Fibroblast of mammary gland (primary cell): ENCODE results near the gene ATRNL1.

Source experiments
- DNase-seq: peaks from one replicate; pipeline ENCODE4 v3.0.0-alpha.2; 2010; ENCODE audit warnings: low read depth
- H3K4me3 ChIP-seq: 2 replicates; pipeline ENCODE4 v1.5.1; 2011; ENCODE audit warnings: low read depth, mild to moderate bottlenecking, low read length, moderate library complexity; ENCODE audit not compliant: control insufficient read depth
- TF ChIP-seq, protein P1 (sequence below): conservative IDR thresholded peaks from 2 replicates; pipeline ENCODE4 v1.5.1; 2011; ENCODE audit warnings: low read depth, low read length, inconsistent platforms; ENCODE audit not compliant: control insufficient read depth, insufficient read depth

ATRNL1 gene

DNA sequence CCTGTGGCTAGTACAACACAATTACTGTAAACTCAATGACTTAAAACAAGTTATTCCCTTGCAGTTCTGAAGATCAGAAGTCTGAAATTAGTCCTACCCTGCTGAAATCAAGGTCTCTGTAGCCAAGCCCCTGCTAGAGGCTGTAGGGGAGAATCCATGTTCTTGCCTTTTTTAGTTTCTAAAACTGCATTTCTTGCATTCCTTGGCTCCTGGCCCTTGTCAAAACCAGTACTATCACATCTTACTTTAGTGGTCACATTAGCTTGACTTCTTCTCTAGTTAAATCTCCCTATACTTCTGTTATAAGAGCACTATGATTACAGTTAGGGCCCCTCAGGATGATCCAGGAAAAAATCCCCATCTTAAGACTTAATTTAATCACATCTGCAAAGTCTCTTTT, 612.9 kb downstream of the ATRNL1 start:
- no peak for DNase-seq
- H3K4me3 ChIP-seq, result no peak overlapping the region
- TF ChIP-seq, protein P1, sequence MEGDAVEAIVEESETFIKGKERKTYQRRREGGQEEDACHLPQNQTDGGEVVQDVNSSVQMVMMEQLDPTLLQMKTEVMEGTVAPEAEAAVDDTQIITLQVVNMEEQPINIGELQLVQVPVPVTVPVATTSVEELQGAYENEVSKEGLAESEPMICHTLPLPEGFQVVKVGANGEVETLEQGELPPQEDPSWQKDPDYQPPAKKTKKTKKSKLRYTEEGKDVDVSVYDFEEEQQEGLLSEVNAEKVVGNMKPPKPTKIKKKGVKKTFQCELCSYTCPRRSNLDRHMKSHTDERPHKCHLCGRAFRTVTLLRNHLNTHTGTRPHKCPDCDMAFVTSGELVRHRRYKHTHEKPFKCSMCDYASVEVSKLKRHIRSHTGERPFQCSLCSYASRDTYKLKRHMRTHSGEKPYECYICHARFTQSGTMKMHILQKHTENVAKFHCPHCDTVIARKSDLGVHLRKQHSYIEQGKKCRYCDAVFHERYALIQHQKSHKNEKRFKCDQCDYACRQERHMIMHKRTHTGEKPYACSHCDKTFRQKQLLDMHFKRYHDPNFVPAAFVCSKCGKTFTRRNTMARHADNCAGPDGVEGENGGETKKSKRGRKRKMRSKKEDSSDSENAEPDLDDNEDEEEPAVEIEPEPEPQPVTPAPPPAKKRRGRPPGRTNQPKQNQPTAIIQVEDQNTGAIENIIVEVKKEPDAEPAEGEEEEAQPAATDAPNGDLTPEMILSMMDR, result no peak

DNA sequence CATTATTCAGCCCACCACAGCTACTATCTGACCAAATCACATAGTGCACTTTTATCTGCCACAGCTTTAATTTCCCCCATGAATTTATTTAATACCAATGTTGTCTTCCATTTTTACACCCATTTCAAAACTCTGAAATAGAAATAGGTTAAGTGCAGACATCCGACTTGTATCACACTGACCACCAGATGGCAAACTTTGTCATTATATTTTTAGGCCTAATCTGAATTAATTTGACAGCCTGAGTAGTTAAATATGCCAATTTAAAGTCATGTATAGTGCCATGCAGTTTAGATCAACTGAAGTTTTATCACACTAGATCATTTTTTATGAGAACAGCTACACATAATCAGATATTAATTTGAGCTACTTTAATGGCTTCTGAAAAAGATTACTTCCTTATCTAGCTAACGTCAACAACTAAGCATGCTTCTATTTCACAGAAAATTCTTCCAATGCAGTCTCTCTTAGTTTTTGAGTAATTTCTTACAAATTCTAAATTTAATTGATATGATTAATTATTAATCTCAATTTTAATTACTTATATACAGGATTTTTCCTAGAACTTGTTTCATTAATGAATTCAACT, 613.4 kb downstream of the ATRNL1 start:
- TF ChIP-seq, protein P1, result peak; percentile 51
- DNase-seq, result peak; percentile 51
- H3K4me3 ChIP-seq, result no peak overlapping the region

DNA sequence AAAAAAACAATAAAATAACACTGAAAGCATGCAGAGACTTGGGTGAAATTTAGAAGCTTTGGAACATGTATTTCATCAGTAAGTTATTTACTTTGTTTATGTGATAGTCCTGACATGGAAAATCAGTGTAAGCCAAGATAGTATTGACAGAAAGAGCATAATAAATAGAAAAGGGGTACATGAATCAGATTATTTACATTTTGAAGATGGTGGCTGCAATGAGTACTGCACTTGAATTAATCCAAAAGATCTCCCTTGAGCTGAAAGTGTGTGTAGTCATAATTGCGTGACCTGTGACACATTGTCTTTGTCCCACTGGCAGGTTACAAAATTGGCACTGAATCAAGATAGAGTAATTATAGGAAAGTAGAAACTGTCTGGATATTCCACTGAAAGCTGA, 617.0 kb downstream of the ATRNL1 start:
- TF ChIP-seq, protein P1, result no peak
- H3K4me3 ChIP-seq, result no peak overlapping the region
- DNase-seq, result no peak

DNA sequence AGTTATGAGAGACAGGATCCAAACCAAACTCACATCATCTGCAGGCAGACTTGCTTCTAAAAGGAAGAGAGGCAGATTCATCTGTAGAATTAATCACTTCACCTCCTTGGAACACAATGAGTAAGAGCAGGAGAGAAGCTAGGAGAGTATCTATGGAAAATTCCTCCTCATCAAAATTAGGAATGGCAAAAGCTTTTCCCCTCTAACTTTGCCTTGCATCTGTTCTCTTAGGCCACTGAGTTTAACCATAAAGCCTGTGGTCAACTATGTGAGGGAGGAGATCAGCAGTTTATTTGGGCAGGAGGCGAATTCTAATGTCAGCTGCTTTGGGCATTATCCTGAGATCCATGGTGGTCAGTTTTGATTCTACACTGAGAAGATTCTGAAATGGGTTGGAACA, 618.1 kb downstream of the ATRNL1 start:
- no peak for DNase-seq
- H3K4me3 ChIP-seq, result no peak overlapping the region
- TF ChIP-seq, protein P1, result no peak

DNA sequence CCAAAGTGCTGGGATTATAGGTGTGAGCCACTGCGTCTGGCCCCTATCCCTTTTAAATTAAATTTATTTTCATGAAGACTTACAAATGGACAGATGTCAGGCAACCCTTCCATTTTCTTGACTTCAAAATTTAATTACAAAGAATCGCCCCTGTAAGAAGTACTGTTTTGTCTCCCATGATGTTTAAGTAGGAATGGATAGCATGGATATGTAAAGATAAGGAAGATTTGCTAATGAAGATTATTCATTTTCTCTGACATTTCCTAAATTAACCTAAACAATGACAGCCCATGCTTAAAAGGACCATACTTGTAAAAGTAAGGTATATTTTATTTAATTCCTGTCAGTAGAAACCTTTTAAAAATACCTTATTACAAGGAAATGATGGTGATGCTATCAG, 627.0 kb downstream of the ATRNL1 start:
- no peak overlapping the region for H3K4me3 ChIP-seq
- TF ChIP-seq, protein P1, result no peak
- no peak for DNase-seq

DNA sequence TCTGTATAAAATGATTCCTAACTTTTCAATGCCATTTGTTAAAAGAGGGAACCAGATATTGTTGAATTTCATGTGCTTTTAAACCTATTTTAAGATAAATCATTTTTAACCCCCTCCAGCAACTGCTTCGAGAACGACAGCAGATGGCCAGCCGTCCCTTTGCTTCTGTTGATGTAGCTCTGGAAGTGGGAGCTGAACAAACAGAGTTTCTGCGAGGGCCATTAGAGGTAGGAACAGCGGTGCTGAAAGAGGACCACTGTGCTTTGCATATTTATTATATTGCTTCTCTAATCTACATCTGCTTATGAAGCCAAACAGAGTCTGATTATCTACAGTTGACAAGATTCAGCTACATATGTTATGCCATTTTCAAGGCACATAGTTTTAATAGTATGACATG, 634.0 kb downstream of the ATRNL1 start:
- DNase-seq, result no peak
- TF ChIP-seq, protein P1, result no peak
- H3K4me3 ChIP-seq, result no peak overlapping the region

DNA sequence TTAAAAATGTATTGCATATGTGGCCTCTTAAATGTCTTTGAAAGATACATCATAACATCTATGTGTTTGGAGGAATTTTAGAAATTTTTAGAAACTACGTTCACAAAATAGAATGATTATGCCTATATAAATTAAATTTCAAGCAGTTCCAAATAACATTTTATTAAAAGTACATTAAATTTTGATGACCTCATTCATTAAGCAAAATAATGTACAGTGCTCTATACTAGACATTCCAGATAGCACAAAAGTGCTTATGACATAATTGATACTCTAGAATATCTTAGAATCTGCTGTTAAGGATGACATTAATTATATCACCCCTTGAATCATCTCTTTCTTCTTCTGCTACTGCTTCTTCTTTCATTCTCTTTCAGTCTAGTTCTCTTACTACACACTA, 650.9 kb downstream of the ATRNL1 start:
- H3K4me3 ChIP-seq, result no peak overlapping the region
- TF ChIP-seq, protein P1, result no peak
- DNase-seq, result no peak
